ENCODE measurements around the gene SAPCD2. TPM values are rescaled to one million over a fixed set of nuclear protein-coding genes. Genes with fewer than 3 reads are reported as not detected.
A peak's percentile ranks its signal among the peaks of the same experiment; 100 is the strongest.

Gene SAPCD2
- total RNA-seq, 1 experiment from 2014 or later: 15.7 TPM

DNA sequence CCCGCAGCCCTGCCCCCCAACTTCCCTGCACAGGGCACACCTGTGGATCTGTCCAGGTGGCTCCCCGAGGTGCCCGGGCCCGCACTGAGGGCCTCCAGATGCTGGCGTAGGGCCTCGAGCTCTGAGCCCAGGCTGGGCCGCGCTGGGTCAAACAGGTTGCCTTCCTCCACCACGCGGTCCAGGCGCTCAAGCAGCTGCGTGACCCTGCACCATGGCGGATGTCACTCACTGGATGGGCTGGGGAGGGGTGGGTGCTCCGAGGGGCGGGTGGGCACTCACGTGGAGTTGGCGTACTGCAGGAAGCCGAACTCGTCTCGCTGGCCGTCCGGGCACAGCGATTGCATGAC, 47.7 kb downstream of the SAPCD2 start:
- Mint-ChIP-seq H3K36me3 (ENCODE audit: insufficient read depth, unreplicated experiment) (no peaks in the 10 kb centered on the region), H3K4me1 (ENCODE audit: insufficient read depth, unreplicated experiment) (no peaks in the 10 kb centered on the region), H3K27ac (ENCODE audit: low read depth, unreplicated experiment) (no peak overlapping the region), H3K9me3 (ENCODE audit: unreplicated experiment) (no peaks in the 10 kb centered on the region), H3K27me3 (ENCODE audit: insufficient read depth, unreplicated experiment) (no peaks in the 10 kb centered on the region), H3K4me3 (ENCODE audit: unreplicated experiment) (no peak overlapping the region)
- no TSS peak for BruUV-seq (replicated peaks)
- CTCF ChIA-PET: interaction anchor here (0.6 kb wide), 1 partner anchor 239 kb away, joined by 3 read pairs; no protein-coding TSS in a partner anchor
- POLR2A ChIA-PET: no interaction called here
- no peak for DNase-seq (ENCODE audit: unreplicated experiment)
- intact Hi-C loops (cut with micrococcal nuclease): no loop called here
- TF ChIP-seq, protein P1, sequence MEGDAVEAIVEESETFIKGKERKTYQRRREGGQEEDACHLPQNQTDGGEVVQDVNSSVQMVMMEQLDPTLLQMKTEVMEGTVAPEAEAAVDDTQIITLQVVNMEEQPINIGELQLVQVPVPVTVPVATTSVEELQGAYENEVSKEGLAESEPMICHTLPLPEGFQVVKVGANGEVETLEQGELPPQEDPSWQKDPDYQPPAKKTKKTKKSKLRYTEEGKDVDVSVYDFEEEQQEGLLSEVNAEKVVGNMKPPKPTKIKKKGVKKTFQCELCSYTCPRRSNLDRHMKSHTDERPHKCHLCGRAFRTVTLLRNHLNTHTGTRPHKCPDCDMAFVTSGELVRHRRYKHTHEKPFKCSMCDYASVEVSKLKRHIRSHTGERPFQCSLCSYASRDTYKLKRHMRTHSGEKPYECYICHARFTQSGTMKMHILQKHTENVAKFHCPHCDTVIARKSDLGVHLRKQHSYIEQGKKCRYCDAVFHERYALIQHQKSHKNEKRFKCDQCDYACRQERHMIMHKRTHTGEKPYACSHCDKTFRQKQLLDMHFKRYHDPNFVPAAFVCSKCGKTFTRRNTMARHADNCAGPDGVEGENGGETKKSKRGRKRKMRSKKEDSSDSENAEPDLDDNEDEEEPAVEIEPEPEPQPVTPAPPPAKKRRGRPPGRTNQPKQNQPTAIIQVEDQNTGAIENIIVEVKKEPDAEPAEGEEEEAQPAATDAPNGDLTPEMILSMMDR (IDR thresholded peaks at IDR 0.05; ENCODE audit: unreplicated experiment): no peak

DNA sequence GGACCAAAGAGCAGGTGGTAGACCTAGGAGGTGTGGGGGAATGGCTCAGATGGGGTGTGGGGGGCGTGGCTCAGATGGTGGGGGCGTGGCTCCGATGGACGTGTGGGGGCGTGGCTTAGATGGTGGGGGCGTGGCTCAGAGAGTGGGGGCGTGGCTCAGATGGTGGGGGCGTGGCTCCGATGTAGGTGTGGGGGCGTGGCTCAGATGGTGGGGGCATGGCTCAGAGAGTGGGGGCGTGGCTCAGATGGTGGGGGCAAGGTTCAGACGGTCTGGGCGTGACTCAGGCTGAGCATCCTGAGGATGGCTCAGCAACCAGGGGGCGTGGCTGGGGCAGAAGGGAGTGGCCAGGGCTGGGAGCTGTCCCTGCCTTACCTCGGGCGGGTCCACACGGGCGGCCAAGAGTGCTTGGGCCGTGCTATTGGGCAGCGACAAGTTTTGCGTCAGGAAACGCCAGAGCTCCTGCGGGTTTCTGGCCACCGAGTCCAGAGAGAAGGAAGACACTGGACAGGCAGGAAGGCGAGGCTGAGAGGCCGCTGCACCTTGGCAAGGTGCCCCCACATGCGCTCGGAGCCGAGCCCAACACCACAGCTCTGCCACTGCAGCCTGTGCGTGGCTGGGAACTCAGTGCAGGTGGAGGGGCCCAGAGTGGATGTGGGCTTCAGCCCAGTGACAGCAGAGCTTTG, 48.2 kb downstream of the SAPCD2 start:
- ChIA-PET CTCF (interaction anchor here (0.6 to 1.4 kb wide), 3 partner anchors 13 to 239 kb away, joined by 3 read pairs; partner anchors contain the start of gene NPDC1), POLR2A (no interaction called here)
- BruUV-seq (replicated peaks): no TSS peak
- H3K4me1 Mint-ChIP-seq (ENCODE audit: insufficient read depth, unreplicated experiment): no peaks in the 10 kb centered on the region
- intact Hi-C loops (cut with micrococcal nuclease): no loop called here
- H3K4me3 Mint-ChIP-seq (ENCODE audit: unreplicated experiment): no peak overlapping the region
- peaks cover 2% of the 10 kb centered on the region for H3K36me3 Mint-ChIP-seq (ENCODE audit: insufficient read depth, unreplicated experiment)
- no peaks in the 10 kb centered on the region for H3K9me3 Mint-ChIP-seq (ENCODE audit: unreplicated experiment)
- TF ChIP-seq, protein P1 (IDR thresholded peaks at IDR 0.05; ENCODE audit: unreplicated experiment): no peak
- H3K27me3 Mint-ChIP-seq (ENCODE audit: insufficient read depth, unreplicated experiment): no peaks in the 10 kb centered on the region
- peak; percentile 93 for DNase-seq (ENCODE audit: unreplicated experiment)
- no peak overlapping the region for H3K27ac Mint-ChIP-seq (ENCODE audit: low read depth, unreplicated experiment)

DNA sequence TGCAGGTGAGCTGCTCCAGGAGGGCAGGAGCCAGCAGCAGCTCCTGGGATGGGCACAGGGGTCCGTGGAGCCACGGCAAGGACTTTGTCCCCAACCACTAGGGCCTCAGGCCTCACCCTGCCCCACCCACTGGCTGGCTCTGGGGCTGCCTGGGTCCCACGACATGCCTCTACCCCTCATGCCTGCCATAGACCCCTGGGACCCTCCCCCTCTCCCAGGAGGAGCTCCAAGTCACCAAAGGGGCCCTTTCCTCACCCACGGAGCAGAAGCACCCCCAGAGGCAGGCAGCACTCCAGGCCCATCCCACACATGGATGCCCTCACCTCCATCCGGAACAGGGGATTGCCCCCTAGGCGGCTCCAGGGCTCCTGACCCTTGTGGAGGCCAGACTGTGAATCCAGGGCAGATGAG, 48.8 kb downstream of the SAPCD2 start:
- DNase-seq (ENCODE audit: unreplicated experiment): no peak
- Mint-ChIP-seq H3K27ac (ENCODE audit: low read depth, unreplicated experiment) (no peak overlapping the region), H3K4me1 (ENCODE audit: insufficient read depth, unreplicated experiment) (no peaks in the 10 kb centered on the region), H3K9me3 (ENCODE audit: unreplicated experiment) (no peaks in the 10 kb centered on the region), H3K4me3 (ENCODE audit: unreplicated experiment) (no peak overlapping the region), H3K27me3 (ENCODE audit: insufficient read depth, unreplicated experiment) (no peaks in the 10 kb centered on the region), H3K36me3 (ENCODE audit: insufficient read depth, unreplicated experiment) (peaks cover 8% of the 10 kb centered on the region)
- intact Hi-C loops (cut with micrococcal nuclease): no loop called here
- BruUV-seq (replicated peaks): no TSS peak
- ChIA-PET POLR2A (no interaction called here), CTCF (interaction anchor here (1.0 to 1.4 kb wide), 3 partner anchors 8 to 25 kb away, joined by 3 read pairs; partner anchors contain the start of gene NPDC1)
- TF ChIP-seq, protein P1 (IDR thresholded peaks at IDR 0.05; ENCODE audit: unreplicated experiment): no peak

DNA sequence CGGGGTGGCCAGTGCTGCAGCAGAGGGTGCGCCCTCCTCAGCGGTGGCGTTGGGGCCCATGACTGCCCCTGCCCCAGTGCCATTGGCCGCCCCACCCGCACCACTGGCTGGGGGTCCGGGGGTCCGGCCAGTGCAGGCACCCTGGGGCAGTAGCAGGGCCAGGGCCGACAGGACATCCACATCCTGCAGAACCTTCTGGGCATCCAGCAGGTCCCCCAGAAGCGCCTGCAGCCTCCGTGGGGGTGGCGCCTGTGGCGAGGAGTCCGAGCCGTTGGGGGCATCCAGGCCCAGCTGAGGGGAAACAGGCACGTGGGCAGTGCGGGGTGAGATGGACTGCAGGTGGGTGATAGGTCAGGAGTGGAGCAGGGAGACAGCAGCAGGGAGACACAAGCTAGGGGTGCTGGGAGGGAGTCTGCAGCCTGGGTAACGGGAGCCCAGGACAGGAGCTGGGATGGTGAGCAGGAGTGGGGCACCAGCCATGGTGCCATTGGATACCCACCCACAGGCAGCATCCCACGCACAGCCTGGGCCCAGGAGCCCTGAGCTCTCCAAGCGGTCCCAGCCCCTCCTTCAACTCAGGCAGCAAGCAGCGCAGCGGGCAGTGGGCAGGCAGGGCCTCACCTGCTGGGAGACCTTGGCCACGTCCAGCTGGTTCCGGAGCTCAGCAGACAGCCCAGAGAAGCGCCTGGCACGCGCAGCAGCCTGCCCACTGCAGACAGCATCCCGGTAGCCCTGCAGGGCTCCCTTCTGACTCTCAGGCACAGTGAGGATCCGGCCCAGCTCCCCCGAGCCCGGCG, 49.4 kb downstream of the SAPCD2 start:
- peaks cover 9% of the 10 kb centered on the region for H3K36me3 Mint-ChIP-seq (ENCODE audit: insufficient read depth, unreplicated experiment)
- H3K4me3 Mint-ChIP-seq (ENCODE audit: unreplicated experiment): no peak overlapping the region
- TF ChIP-seq, protein P1 (IDR thresholded peaks at IDR 0.05; ENCODE audit: unreplicated experiment): no peak
- H3K27ac Mint-ChIP-seq (ENCODE audit: low read depth, unreplicated experiment): no peak overlapping the region
- H3K4me1 Mint-ChIP-seq (ENCODE audit: insufficient read depth, unreplicated experiment): no peaks in the 10 kb centered on the region
- H3K9me3 Mint-ChIP-seq (ENCODE audit: unreplicated experiment): no peaks in the 10 kb centered on the region
- H3K27me3 Mint-ChIP-seq (ENCODE audit: insufficient read depth, unreplicated experiment): no peaks in the 10 kb centered on the region
- no peak for DNase-seq (ENCODE audit: unreplicated experiment)
- intact Hi-C loops (cut with micrococcal nuclease): no loop called here
- POLR2A ChIA-PET: interaction anchor here (0.6 kb wide), 1 partner anchor 117 kb away, joined by 4 read pairs; no protein-coding TSS in a partner anchor
- CTCF ChIA-PET: interaction anchor here (0.6 to 1.4 kb wide), 6 partner anchors 9 to 26 kb away, joined by 3 to 4 read pairs (median 3); partner anchors contain the start of gene NPDC1
- no TSS peak for BruUV-seq (replicated peaks)

Data from MCF 10A (cell line).